Mesothelial cell of epicardium (in vitro differentiated cells): ENCODE results near the gene SDCCAG8. TPM values are rescaled to one million over a fixed set of nuclear protein-coding genes. Genes with fewer than 3 reads are reported as not detected.
A peak's percentile ranks its signal among the peaks of the same experiment; 100 is the strongest.

Source experiments
- DNase-seq, 2 experiments: peaks; one replicate each; pipeline ENCODE4 v3.0.0; 2021; ENCODE audit warnings: low spot score in 2 of 2; ENCODE audit not compliant: unreplicated experiment in 2 of 2
- H3K27ac Mint-ChIP-seq: 2 replicates; pipeline ENCODE4 v1.8.0; 2021; ENCODE audit warnings: mixed read lengths
- H3K27me3 Mint-ChIP-seq: 2 replicates; pipeline ENCODE4 v1.8.0; 2021; ENCODE audit warnings: low read depth, mixed read lengths
- H3K36me3 Mint-ChIP-seq: 2 replicates; pipeline ENCODE4 v1.8.0; 2021; ENCODE audit warnings: mixed read lengths
- H3K4me1 Mint-ChIP-seq: 2 replicates; pipeline ENCODE4 v1.8.0; 2021; ENCODE audit warnings: mixed read lengths
- H3K4me3 Mint-ChIP-seq: 2 replicates; pipeline ENCODE4 v1.8.0; 2021; ENCODE audit warnings: mild to moderate bottlenecking, moderate library complexity, mixed read lengths
- H3K9me3 Mint-ChIP-seq: 2 replicates; pipeline ENCODE4 v1.8.0; 2021; ENCODE audit warnings: mixed read lengths
- CTCF ChIP-seq: fragments of 200-600 bp; sonication (generic); IDR thresholded peaks from one replicate; pipeline ENCODE4 v1.5.0; 2021; ENCODE audit warnings: antibody characterized with exemption; ENCODE audit not compliant: unreplicated experiment
- total RNA-seq: library from RNA; stranded (reverse); gene quantifications from 3 replicates; pipeline ENCODE4 v1.2.1, GENCODE V29; 2021

The SDCCAG8 gene
- total RNA-seq, 1 donor from 2014 or later: 37.3 TPM

- DNase-seq: no peak
- peak overlapping the region; percentile 2 for H3K4me3 Mint-ChIP-seq
- H3K27me3 Mint-ChIP-seq: no peaks in the 10 kb centered on the region
- H3K4me1 Mint-ChIP-seq: peaks cover 66% of the 10 kb centered on the region
- peak overlapping the region; percentile 92 for H3K27ac Mint-ChIP-seq
- no peak for TF ChIP-seq CTCF
- peaks cover 2% of the 10 kb centered on the region for H3K36me3 Mint-ChIP-seq
- no peaks in the 10 kb centered on the region for H3K9me3 Mint-ChIP-seq
These were observed 12.2 kb downstream of the SDCCAG8 start for GRCh38 chr1:243267914-243268653.

- H3K36me3 Mint-ChIP-seq: peaks cover 5% of the 10 kb centered on the region
- TF ChIP-seq CTCF: no peak
- peak overlapping the region; percentile 92 for H3K27ac Mint-ChIP-seq
- peak overlapping the region; percentile 2 for H3K4me3 Mint-ChIP-seq
- peaks cover 66% of the 10 kb centered on the region for H3K4me1 Mint-ChIP-seq
- H3K9me3 Mint-ChIP-seq: no peaks in the 10 kb centered on the region
- DNase-seq: no peak
- H3K27me3 Mint-ChIP-seq: no peaks in the 10 kb centered on the region
These were observed 13.1 kb downstream of the SDCCAG8 start for GRCh38 chr1:243268751-243269460.

GRCh38 chr1:243269461-243269801, 13.6 kb downstream of the SDCCAG8 start:
- no peaks in the 10 kb centered on the region for H3K27me3 Mint-ChIP-seq
- no peaks in the 10 kb centered on the region for H3K9me3 Mint-ChIP-seq
- peaks cover 8% of the 10 kb centered on the region for H3K36me3 Mint-ChIP-seq
- H3K4me1 Mint-ChIP-seq: peaks cover 66% of the 10 kb centered on the region
- no peak overlapping the region for H3K4me3 Mint-ChIP-seq
- H3K27ac Mint-ChIP-seq: peak overlapping the region; percentile 92
- DNase-seq: no peak
- no peak for TF ChIP-seq CTCF

GRCh38 chr1:243270097-243270864, 14.4 kb downstream of the SDCCAG8 start:
- H3K9me3 Mint-ChIP-seq: no peaks in the 10 kb centered on the region
- H3K36me3 Mint-ChIP-seq: peaks cover 15% of the 10 kb centered on the region
- TF ChIP-seq CTCF: no peak
- no peak overlapping the region for H3K4me3 Mint-ChIP-seq
- DNase-seq: no peak
- peaks cover 59% of the 10 kb centered on the region for H3K4me1 Mint-ChIP-seq
- H3K27ac Mint-ChIP-seq: peak overlapping the region; percentile 92
- H3K27me3 Mint-ChIP-seq: no peaks in the 10 kb centered on the region

- no peaks in the 10 kb centered on the region for H3K27me3 Mint-ChIP-seq
- no peak for TF ChIP-seq CTCF
- H3K4me3 Mint-ChIP-seq: no peak overlapping the region
- H3K9me3 Mint-ChIP-seq: peaks cover 6% of the 10 kb centered on the region
- DNase-seq: no peak
- peaks cover 59% of the 10 kb centered on the region for H3K4me1 Mint-ChIP-seq
- peaks cover 30% of the 10 kb centered on the region for H3K36me3 Mint-ChIP-seq
- peak overlapping the region; percentile 85 for H3K27ac Mint-ChIP-seq
These were observed 16.2 kb downstream of the SDCCAG8 start for GRCh38 chr1:243271996-243272395.
